ENCODE results near the gene DNAJC4. TPM values are rescaled to one million over a fixed set of nuclear protein-coding genes. Genes with fewer than 3 reads are reported as not detected.

Gene DNAJC4
- total and polyA plus RNA-seq, 2 of the 8 experiments (the other 6 are each of a cell fraction or from before 2014, with no cell fraction given): 14.6 to 31.0 TPM

- H3K23ac ChIP-seq (ENCODE audit: insufficient read length): no peak overlapping the region
- H3K4ac ChIP-seq (replicated peaks; ENCODE audit: insufficient read length, low read depth, low read length): no peak overlapping the region
- no peaks in the 10 kb centered on the region; a peak in 1 of 7 replicates for H3K27me3 ChIP-seq (replicated peaks in 1 of 4; ENCODE audit: control insufficient read depth in 3 of 4, extremely low read depth in 1 of 4, insufficient read depth in 3 of 4, low read length in 3 of 4)
- H2AK5ac ChIP-seq (ENCODE audit: low read depth, low read length): no peak overlapping the region
- H3K79me1 ChIP-seq (ENCODE audit: low read depth, low read length): no peaks in the 10 kb centered on the region
- H2BK15ac ChIP-seq (ENCODE audit: low read length): no peak overlapping the region
- no peak overlapping the region for H2AFZ ChIP-seq (ENCODE audit: low read length)
- no peak overlapping the region for H4K91ac ChIP-seq (replicated peaks; ENCODE audit: insufficient read length, low read length)
- no peak overlapping the region for H3K4me3 ChIP-seq (ENCODE audit: extremely low read depth in 1 of 4, insufficient read depth in 2 of 4, low read depth in 3 of 4, low read length in 4 of 4)
- H3K4me2 ChIP-seq (ENCODE audit: insufficient read depth in 1 of 2, low read depth in 2 of 2, low read length in 2 of 2): no peak overlapping the region
- H2BK20ac ChIP-seq (ENCODE audit: low read length): no peak overlapping the region
- peaks cover 0 to 5% (median 0%) of the 10 kb centered on the region in 4 experiments; a peak in 3 of 7 replicates for H3K4me1 ChIP-seq (replicated peaks in 1 of 4; ENCODE audit: control insufficient read depth in 3 of 4, insufficient read depth in 4 of 4, low read length in 3 of 4)
- H2BK12ac ChIP-seq (ENCODE audit: low read depth, low read length): no peak overlapping the region
- POLR2A ChIA-PET (ENCODE audit: partially characterized antibody): interaction anchor here (1.1 to 18.4 kb wide), 4 partner anchors 14 to 42 kb away, joined by 3 to 253 read pairs (median 112); partner anchors contain the start of genes NUDT22, PPP1R14B, STIP1 and TRPT1
- no peaks in the 10 kb centered on the region; the same call in 1 of the 2 replicates for H3K23me2 ChIP-seq (ENCODE audit: low read depth, low read length)
- no peak overlapping the region for H3K27ac ChIP-seq (ENCODE audit: low read depth, low read length)
- H2BK120ac ChIP-seq (replicated peaks; ENCODE audit: low read depth, low read length): no peak overlapping the region
- H4K20me1 ChIP-seq (replicated peaks in 1 of 2; ENCODE audit: control insufficient read depth in 1 of 2, insufficient read depth in 2 of 2, low read length in 2 of 2): peaks cover 5 to 20% of the 10 kb centered on the region in 2 experiments
- no peak overlapping the region for H3K14ac ChIP-seq (ENCODE audit: insufficient read length)
- no peak overlapping the region for H3K56ac ChIP-seq (replicated peaks; ENCODE audit: insufficient read length, low read depth, low read length)
- H4K8ac ChIP-seq (ENCODE audit: extremely low read depth, insufficient read depth, low read length): no peak overlapping the region
- TF ChIP-seq EZH2 (IDR thresholded peaks at IDR 0.05; ENCODE audit: low read depth, low read length, severe bottlenecking) (no peak), SUZ12 (IDR thresholded peaks at IDR 0.05; ENCODE audit: low read length) (no peak), RBBP5 (IDR thresholded peaks at IDR 0.05; ENCODE audit: borderline replicate concordance, low read depth, low read length) (no peak), BRCA1 (IDR thresholded peaks at IDR 0.05; ENCODE audit: low read depth, low read length) (no peak), CHD1 (IDR thresholded peaks at IDR 0.05; ENCODE audit: low read depth, low read length) (no peak), ZNF274 (IDR thresholded peaks at IDR 0.05; ENCODE audit: borderline replicate concordance, extremely low read depth, low read length) (no peak)
- H3K36me3 ChIP-seq (ENCODE audit: control insufficient read depth in 2 of 4, insufficient read depth in 4 of 4, low read length in 3 of 4): peaks cover 44 to 76% (median 62%) of the 10 kb centered on the region in 4 experiments
- CTCF ChIA-PET (ENCODE audit: partially characterized antibody): interaction anchor here (0.6 to 7.4 kb wide), 9 partner anchors 10 to 152 kb away, joined by 3 to 68 read pairs (median 16); partner anchors contain the start of genes ESRRA, NUDT22, PLCB3 and TRMT112
- H2BK5ac ChIP-seq (ENCODE audit: low read depth, low read length): no peak overlapping the region
- FAIRE-seq: no peak
- H3K18ac ChIP-seq (ENCODE audit: extremely low read depth, low read length): no peak overlapping the region
- no peak for DNase-seq (ENCODE audit: low read depth in 1 of 2, low spot score in 2 of 2)
- no peak overlapping the region for H4K5ac ChIP-seq (ENCODE audit: insufficient read length, low read depth, low read length)
- WGBS, 2 experiments (ENCODE audit: extremely low coverage in 1 of 2, insufficient coverage in 1 of 2, insufficient read length in 1 of 2, insufficient replicate concordance in 2 of 2, low coverage in 1 of 2, low lambda C conversion rate in 2 of 2, missing lambda C conversion rate in 1 of 2): 96% methylated on average over 9 of the region's 9 CpGs; no CpG with 5 or more reads in 1 of the 2 experiments
- H3K9me3 ChIP-seq (ENCODE audit: insufficient read depth in 2 of 2, low read depth in 1 of 2, low read length in 1 of 2): no peaks in the 10 kb centered on the region
- no peak overlapping the region for H3K9ac ChIP-seq (replicated peaks in 1 of 4; ENCODE audit: extremely low read depth in 1 of 4, low read depth in 3 of 4, low read length in 3 of 4)
- H3K79me2 ChIP-seq (ENCODE audit: control insufficient read depth in 1 of 2, insufficient read depth in 2 of 2, low read length in 2 of 2): no peaks in the 10 kb centered on the region
These were observed 27.4 kb upstream of the DNAJC4 start for GRCh38 chr11:64202992-64203391.

Data from H1 (cell line).